Left renal pelvis (tissue), 4 donors: ENCODE results near the gene ASXL3. TPM values are rescaled to one million over a fixed set of nuclear protein-coding genes. Genes with fewer than 3 reads are reported as not detected.

ENCODE experiments used
- DNase-seq, 4 donors: peaks; one replicate each; pipeline ENCODE4 v3.0.0-alpha.2; 2013; ENCODE audit warnings: low read depth in 4 of 4, low spot score in 3 of 4
- polyA plus RNA-seq, 4 donors: library from polyadenylated mRNA; unstranded; fragments of 120-200 nt; gene quantifications; one replicate each; pipeline ENCODE4 v1.2.1, GENCODE V29; 2013; ENCODE audit not compliant: insufficient read length in 4 of 4

ASXL3 gene
- polyA plus RNA-seq, 4 donors = 5.6 to 7.3 (median 6.8) TPM

- DNase-seq = no peak
These were observed 75.2 kb downstream of the ASXL3 start for GRCh38 chr18:33653231-33653630.

- no peak for DNase-seq
These were observed 79.0 kb downstream of the ASXL3 start for GRCh38 chr18:33656889-33657448.

- no peak for DNase-seq
These were observed 82.8 kb downstream of the ASXL3 start for GRCh38 chr18:33660696-33661310.

GRCh38 chr18:33664241-33664874 is 86.3 kb downstream of the ASXL3 start:
- DNase-seq = no peak

DNA sequence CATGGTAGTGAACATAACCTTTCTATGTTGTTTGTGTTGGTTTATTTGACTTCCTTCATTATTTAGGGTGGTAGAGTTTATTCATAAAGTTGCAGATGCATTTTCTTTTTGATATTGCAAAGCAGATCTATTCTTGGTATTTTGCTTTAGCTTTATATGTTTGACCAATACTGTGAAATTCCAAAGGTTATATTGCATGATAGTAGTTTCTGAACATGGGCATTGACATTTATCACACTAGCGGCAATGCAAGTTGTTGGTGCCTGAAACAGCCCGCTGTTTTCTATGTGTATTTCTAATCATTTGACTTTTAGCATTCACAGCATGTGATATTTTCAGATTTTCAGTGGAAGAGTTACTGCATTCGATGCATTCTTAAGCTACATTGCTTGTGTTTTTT is 87.2 kb downstream of the ASXL3 start:
- no peak for DNase-seq

DNA sequence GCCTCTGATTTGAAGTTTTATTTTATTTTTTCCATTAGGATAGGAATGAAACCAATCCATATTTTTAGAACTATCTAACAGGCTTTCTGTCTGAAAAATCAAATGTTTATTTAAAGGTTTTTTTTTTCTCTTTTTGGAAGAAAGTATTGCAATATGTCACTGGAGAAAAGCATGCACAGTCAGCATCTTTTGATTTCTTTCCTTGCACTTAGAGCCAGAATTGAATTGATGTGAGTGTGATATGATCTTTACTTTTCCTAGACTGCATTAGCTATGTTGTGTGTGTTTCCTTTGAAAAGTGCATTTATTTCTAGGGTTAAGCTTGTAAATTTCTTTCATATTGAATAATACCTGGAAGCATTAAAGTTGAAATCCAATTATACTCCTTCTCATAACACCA is 87.6 kb downstream of the ASXL3 start:
- DNase-seq = no peak

GRCh38 chr18:33666915-33667314 is 88.9 kb downstream of the ASXL3 start:
- no peak for DNase-seq

- no peak for DNase-seq
These were observed 91.6 kb downstream of the ASXL3 start for GRCh38 chr18:33669589-33669988.

DNA sequence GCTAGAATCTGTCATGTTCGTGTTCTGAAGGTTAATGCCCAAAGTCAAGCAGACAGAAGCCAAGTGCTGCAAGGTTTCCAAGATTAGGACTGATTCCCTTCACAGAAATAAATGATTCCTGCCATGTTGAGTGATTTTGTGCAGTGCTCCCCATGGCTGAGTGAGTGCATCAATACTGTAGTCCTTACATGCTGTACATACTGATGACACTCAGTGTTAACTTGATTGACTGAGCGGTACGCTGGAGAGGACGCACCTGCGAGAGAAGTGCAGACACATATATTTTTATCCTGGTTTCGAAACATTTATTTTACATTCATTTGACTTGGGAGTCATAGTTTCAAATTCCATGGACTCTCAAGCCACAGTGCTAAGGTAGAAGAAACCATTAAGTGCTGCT is 92.0 kb downstream of the ASXL3 start:
- no peak for DNase-seq

DNA sequence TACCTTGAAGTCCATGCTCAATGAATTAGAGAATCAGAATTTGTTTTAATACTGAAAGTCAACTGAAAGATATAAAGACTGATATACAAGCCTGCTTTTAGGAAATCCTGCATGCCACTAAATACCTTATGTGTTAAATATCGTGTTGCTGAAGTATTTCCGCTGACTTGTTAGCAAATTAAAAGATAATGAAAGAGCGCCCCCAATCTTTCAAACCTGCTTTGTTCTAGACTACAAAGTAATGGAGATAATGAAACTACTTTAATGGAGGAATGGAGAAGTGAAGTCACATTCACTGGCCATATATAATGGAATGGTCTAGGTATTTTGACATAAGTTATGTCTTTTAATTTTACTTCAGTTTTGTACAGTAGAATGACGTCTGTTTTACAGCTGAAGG is 95.7 kb downstream of the ASXL3 start:
- no peak for DNase-seq

DNA sequence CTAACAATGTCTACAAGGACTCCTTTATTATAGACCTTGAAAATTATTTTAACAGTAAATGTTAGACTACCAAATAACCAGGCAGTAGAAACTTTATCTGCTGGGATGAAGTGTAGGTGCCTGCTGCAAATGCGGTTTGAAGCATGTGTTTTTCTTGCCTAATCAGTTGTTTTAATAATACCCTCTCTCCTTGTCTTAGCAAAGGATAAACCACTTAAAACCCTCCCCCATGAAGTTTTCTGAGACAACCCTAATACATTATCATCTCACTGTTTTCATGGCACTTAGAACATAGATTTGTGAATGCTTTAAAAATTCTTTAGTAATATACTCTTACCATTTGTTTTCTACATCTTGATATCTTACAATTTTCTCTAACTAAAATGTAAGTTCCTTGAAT is 98.6 kb downstream of the ASXL3 start:
- DNase-seq = no peak

DNA sequence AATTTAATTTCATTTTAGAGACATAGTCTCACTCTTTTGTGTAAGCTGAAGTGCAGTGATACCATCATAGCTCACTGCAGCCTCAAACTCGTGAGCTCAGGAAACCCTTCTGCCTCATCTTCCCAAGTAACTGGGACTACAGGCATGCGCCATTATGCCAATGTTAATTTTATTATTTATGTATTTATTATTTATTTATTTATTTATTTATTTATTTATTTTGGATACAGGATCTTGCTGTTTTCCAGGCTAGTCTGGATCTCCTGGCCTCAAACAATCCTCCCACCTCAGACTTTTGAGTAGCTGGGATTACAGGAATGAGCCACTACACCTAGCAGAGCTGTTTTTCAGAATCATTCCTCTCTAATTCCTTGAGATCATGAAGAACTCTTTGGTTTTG is 99.9 kb downstream of the ASXL3 start:
- no peak for DNase-seq

DNA sequence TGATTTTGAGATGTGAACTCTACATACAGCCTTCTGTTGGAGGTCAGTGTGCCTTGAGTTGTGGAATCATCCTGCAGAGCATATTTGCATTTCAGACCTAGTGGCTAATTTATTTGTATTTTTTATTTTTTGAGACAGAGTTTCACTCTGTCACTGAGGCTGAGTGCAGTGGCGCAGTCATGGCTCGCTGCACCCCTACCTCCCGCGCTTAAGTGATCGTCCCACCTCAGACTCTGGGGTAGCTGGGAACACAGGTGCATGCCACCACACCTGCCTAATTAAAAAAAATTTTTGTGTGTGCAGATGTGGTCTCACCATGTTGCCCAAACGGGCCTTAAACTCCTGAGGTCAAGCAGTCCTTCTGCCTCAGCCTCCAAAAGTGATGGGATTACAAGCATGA is 104.4 kb downstream of the ASXL3 start:
- DNase-seq = no peak

DNA sequence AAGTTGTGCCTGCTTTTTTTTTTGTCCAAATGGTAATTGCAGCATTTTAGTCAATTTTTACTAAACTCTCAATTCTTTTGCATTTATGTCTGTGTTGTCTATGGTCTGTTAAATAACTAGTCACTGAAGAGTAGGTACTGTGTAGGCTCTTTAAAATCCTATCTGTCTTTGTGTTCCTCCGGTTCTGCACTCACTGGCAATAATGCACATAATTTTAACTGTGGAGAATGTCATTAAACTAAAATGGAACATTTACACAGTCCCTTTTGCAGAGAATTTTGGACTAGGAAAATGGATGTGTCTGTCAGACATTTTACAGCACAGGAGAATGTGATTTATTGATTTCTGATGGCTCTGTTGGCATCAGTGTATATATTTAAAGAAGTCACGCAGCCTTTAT is 116.6 kb downstream of the ASXL3 start:
- no peak for DNase-seq

GRCh38 chr18:33696332-33697162 is 118.5 kb downstream of the ASXL3 start:
- DNase-seq = no peak

DNA sequence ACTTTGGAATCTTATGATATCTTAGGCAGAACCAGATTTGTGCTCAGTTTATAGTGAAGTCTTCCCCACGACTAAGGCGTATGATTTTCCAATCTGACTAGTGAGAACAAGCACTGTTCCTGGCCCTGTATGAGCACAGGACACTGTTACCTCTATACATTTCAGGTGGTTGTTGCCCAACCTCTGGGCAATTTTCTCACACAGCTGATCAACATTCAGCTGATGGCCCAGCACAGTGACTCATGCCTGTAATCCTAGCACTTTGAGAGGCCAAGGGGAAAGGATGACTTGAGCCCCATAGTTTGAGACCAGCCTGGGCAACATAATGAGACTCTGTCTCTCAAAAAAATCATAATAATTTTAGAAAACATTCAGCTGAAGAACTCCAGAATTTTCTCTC is 119.5 kb downstream of the ASXL3 start:
- no peak for DNase-seq

DNA sequence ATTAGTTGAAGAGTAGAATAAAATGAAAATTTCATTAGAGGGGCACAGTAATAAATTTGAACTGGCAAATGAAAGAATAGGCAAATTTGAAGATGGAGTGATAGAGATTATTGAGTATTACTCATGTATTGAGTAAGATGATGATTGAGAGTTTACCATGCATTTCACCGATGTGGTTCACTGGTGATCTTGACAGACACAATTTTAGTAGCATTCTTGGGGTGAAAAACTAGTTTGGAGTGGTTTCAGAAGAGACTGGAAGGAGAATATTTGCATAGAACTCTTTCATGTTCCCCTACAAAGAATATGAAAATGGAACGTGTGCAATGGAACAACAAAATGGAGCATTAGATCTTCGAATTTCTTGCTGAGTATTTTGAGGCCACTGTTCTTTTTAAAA is 121.4 kb downstream of the ASXL3 start:
- DNase-seq = no peak

- no peak for DNase-seq
These were observed 122.5 kb downstream of the ASXL3 start for GRCh38 chr18:33700513-33700976.

DNA sequence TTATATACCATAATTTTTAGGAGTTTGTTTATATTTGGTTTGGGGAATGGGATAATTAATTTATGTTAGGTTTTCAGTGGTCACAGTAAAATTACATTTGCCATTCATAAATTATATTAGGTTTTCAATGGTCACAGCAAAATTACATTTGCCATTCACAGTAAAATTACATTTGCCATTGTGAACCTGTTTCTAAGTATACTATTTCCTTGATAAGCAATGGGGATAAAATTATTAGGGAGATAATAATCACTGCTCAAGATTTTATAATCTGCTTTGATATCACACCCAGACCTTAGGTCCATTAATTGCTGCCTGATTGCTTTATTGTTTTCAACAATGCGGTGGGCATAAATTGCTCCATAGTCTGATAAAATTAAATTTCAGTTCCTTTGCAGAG is 124.6 kb downstream of the ASXL3 start:
- DNase-seq = no peak

- DNase-seq = no peak
These were observed 128.4 kb downstream of the ASXL3 start for GRCh38 chr18:33706391-33706790.

- DNase-seq = no peak
These were observed 130.9 kb downstream of the ASXL3 start for GRCh38 chr18:33708876-33709275.

DNA sequence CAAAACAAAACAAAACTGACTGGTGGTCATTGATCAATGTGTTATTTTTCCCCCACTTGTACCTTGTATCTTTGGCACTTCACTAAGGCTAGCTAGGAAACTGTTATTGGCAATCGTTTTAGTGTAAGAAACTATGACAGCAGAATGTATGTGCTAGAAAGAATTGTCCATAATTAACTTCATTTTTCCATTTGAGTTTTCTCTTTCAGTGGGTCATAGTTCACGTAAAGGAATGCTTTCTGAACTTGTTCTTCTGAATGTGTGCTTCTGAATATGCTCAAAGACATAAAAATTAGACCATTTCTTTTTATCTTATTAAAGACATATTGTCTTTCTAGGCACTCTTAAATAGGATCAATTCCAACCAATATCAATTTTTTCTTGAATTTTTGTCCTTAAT is 132.2 kb downstream of the ASXL3 start:
- no peak for DNase-seq
